H1 (cell line): ENCODE results near the gene MT2A. TPM values are rescaled to one million over a fixed set of nuclear protein-coding genes. Genes with fewer than 3 reads are reported as not detected.

Experiments
- BACH1 ChIP-seq: IDR thresholded peaks from 2 replicates; pipeline ENCODE4 v1.6.1; 2012; ENCODE audit warnings: low read length, improper control_type of control experiment
- EGR1 ChIP-seq: IDR thresholded peaks from 2 replicates; pipeline ENCODE4 v1.6.1; 2011; ENCODE audit warnings: low read depth, low read length, borderline replicate concordance
- GABPA ChIP-seq: IDR thresholded peaks from 2 replicates; pipeline ENCODE4 v1.6.1; 2011; ENCODE audit warnings: mild to moderate bottlenecking, low read length, moderate library complexity, borderline replicate concordance; ENCODE audit not compliant: insufficient read depth
- HDAC2 ChIP-seq, 2 experiments: fragments of 300-600 bp in 1 of 2; sonication (generic) in 1 of 2; IDR thresholded peaks; 2 replicates each; pipeline ENCODE4 v1.6.1; 2011 to 2012; ENCODE audit warnings: low read depth in 2 of 2, low read length in 2 of 2, mild to moderate bottlenecking in 2 of 2, moderate library complexity in 2 of 2, borderline replicate concordance in 1 of 2, inconsistent platforms in 1 of 2
- MAX ChIP-seq: IDR thresholded peaks from 2 replicates; pipeline ENCODE4 v1.6.1; 2012; ENCODE audit warnings: inconsistent platforms
- NRF1 ChIP-seq: IDR thresholded peaks from 2 replicates; pipeline ENCODE4 v1.6.1; 2011; ENCODE audit warnings: mild to moderate bottlenecking, low read depth, low read length, improper control_type of control experiment
- SP4 ChIP-seq: IDR thresholded peaks from 2 replicates; pipeline ENCODE4 v1.6.1; 2012; ENCODE audit warnings: low read length, inconsistent platforms
- TAF7 ChIP-seq: optimal IDR thresholded peaks from 2 replicates; pipeline ENCODE3; 2011; ENCODE audit warnings: low read depth, mild to moderate bottlenecking, inconsistent platforms, low read length, moderate library complexity, borderline replicate concordance
- TBP ChIP-seq: IDR thresholded peaks from 2 replicates; pipeline ENCODE4 v1.6.1; 2011; ENCODE audit warnings: low read depth, low read length, improper control_type of control experiment
- polyA plus RNA-seq, 7 experiments: library from polyadenylated mRNA; depleted of rRNA in 3 of 7; stranded (reverse) in 5 of 7; unstranded in 2 of 7; fragments of >200 nt in 5 of 7; fragments of 200-250 nt in 2 of 7; gene quantifications; 1 replicate in 5 of 7; 2 replicates in 1 of 7; 4 replicates in 1 of 7; pipeline versions ENCODE4 v1.2.1 to v1.2.3, GENCODE V29; 2011 to 2013; ENCODE audit warnings: missing spikeins in 2 of 7, mixed read lengths in 2 of 7
- total RNA-seq: library from RNA; stranded (reverse); fragmentation: NEBNext Ultra II Directional; extraction: Animal tissue kit (Norgen Biotek cat#: 25700); gene quantifications from 2 replicates; pipeline ENCODE4 v1.2.1, GENCODE V29; 2021

The MT2A gene
- total and polyA plus RNA-seq, 2 of the 8 experiments (the other 6 are each of a cell fraction or from before 2014, with no cell fraction given): 9.5 to 30.1 TPM

DNA sequence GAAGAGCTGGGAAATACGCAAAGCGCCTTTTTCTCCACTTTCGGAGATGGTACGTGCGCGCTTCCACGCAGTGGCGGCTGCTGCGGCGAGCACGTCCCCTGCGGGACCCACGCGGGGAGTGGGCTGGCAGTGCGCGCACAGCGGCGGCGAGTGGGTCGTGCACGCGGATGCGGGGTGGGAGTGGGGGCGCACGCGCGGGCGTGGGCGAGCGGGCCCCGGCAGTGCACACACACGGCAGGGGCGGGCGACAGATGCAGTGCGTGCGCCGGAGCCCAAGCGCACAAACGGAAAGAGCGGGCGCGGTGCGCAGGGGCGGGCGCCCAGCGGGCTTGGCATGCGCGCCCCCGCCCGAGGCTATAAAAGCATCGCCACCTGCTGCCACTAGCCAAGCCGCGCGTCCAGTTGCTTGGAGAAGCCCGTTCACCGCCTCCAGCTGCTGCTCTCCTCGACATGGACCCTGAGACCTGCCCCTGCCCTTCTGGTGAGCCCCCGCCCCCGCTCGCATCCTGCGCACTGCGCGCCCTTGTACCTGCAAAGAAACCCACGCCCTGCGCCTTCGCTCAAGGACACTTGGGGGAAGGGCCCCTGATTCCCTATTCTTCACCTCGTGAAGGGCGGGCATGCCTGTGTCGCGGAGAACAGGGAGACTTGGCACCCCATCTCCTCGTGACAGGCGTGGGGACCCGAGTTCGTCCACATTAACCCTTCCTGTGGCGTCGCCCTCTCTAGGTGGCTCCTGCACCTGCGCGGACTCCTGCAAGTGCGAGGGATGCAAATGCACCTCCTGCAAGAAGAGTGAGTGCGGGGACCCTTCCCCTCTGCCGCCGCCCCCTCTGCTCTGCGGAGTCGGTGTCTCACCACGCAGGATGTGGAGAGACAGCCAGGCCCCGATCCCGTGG, 19.0 kb upstream of the MT2A start, which contains the start of gene MT3 (continued):
- TF ChIP-seq HDAC2 (IDR thresholded peaks at IDR 0.05; ENCODE audit: borderline replicate concordance in 1 of 2, low read depth in 2 of 2, low read length in 2 of 2): peak in 1 of 2 experiments; percentile 85; a peak in 1 of 4 replicates
- peak; percentile 54 for TF ChIP-seq BACH1
- TF ChIP-seq TAF7: no peak
- peak; percentile 53; the same call in 1 of the 2 replicates for TF ChIP-seq TBP
- no peak for TF ChIP-seq GABPA
- TF ChIP-seq EGR1: peak; percentile 30; the same call in 1 of the 2 replicates
- no peak for TF ChIP-seq NRF1
- peak; percentile 45 for TF ChIP-seq MAX
- TF ChIP-seq SP4: no peak
